A549 (cell line): ENCODE measurements around the gene TNPO3. TPM values are rescaled to one million over a fixed set of nuclear protein-coding genes. Genes with fewer than 3 reads are reported as not detected.
"Not testable (repeated sequence)": the region's sequence is repeated elsewhere in the genome, so short reads cannot be mapped to it uniquely, and the experiment has no call there.

Source experiments
- ATAC-seq, 2 experiments: fragments of 200-7000 bp in 1 of 2; fragments of >200 bp in 1 of 2; cut with Nextera tagmentation in 1 of 2; cut with Tn5 transposase in 1 of 2; 3 replicates each; pipeline versions ENCODE4 v1.8.0 to v1.9.1; 2018 to 2020; ENCODE audit warnings: mild to moderate bottlenecking in 1 of 2, moderate library complexity in 1 of 2
- CTCF ChIA-PET: fragments of 300-600 bp; sonication (Branson Sonifier 250); formaldehyde crosslinking; extraction: SDS; loops from one replicate; lab custom pipeline; 2021; ENCODE audit warnings: antibody characterized with exemption, inconsistent platforms; lab: Yijun Ruan, JAX
- POLR2A ChIA-PET: fragments of 350-600 bp; formaldehyde crosslinking; extraction: SDS; loops from one replicate; lab custom pipeline; 2021; ENCODE audit warnings: antibody characterized with exemption, inconsistent platforms; lab: Yijun Ruan, JAX
- DNase-seq, 2 experiments: peaks; one replicate each; pipeline versions ENCODE4 v3.0.0 to v3.0.0-alpha.2; 2011 to 2016; ENCODE audit warnings: low read depth in 1 of 2, low spot score in 1 of 2
- FAIRE-seq: peaks from 2 replicates; lab custom pipeline; 2011; peaks lifted over from hg19 to GRCh38; lab: Jason Lieb, UNC
- H3K27ac ChIP-seq, 2 experiments: fragments of >200 bp; sonication (Bioruptor Twin); formaldehyde crosslinking; 3 replicates each; pipeline ENCODE4 v1.5.1; 2016 to 2017
- H3K4me1 ChIP-seq: fragments of >200 bp; sonication (Bioruptor Twin); formaldehyde crosslinking; 3 replicates; pipeline ENCODE4 v1.6.1; 2016
- H3K4me2 ChIP-seq: fragments of >200 bp; sonication (Bioruptor Twin); formaldehyde crosslinking; 3 replicates; pipeline ENCODE4 v1.6.1; 2016
- H3K4me3 ChIP-seq: fragments of >200 bp; sonication (Bioruptor Twin); formaldehyde crosslinking; 3 replicates; pipeline ENCODE4 v1.5.1; 2016
- H3K9me3 ChIP-seq: fragments of >200 bp; sonication (Bioruptor Twin); formaldehyde crosslinking; 3 replicates; pipeline ENCODE4 v1.6.1; 2016
- CBX8 ChIP-seq: fragments of 200-600 bp; sonication (generic); IDR thresholded peaks from 2 replicates; pipeline ENCODE4 v1.6.1; 2016
- CEBPB ChIP-seq, 2 experiments: fragments of >200 bp in 1 of 2; sonication (Bioruptor Twin) in 1 of 2; formaldehyde crosslinking in 1 of 2; IDR thresholded peaks; 2 replicates each; pipeline ENCODE4 v1.6.1; 2012 to 2016
- CHD4 ChIP-seq: fragments of 200-600 bp; sonication (generic); IDR thresholded peaks from 2 replicates; pipeline ENCODE4 v1.6.1; 2016; ENCODE audit warnings: antibody characterized with exemption, mild to moderate bottlenecking, borderline replicate concordance
- EP300 ChIP-seq, 2 experiments: fragments of >200 bp; sonication (Bioruptor Twin); formaldehyde crosslinking; IDR thresholded peaks; 2 replicates in 1 of 2; 3 replicates in 1 of 2; pipeline ENCODE4 v1.6.1; 2016 to 2017
- FOXS1 ChIP-seq: fragments of 250-450 bp; sonication (Bioruptor Pico); IDR thresholded peaks from 2 replicates; pipeline ENCODE4 v1.5.0; 2020; ENCODE audit warnings: mild to moderate bottlenecking, moderate library complexity
- GATA3 ChIP-seq: IDR thresholded peaks from 2 replicates; pipeline ENCODE4 v1.6.1; 2012; ENCODE audit warnings: borderline replicate concordance
- HOXB13 ChIP-seq: fragments of 250-450 bp; sonication (Bioruptor Pico); IDR thresholded peaks from 2 replicates; pipeline ENCODE4 v1.5.0; 2020; ENCODE audit warnings: low read depth, mild to moderate bottlenecking, moderate library complexity
- HOXB5 ChIP-seq: fragments of 250-450 bp; sonication (Bioruptor Pico); IDR thresholded peaks from 2 replicates; pipeline ENCODE4 v1.5.0; 2020; ENCODE audit warnings: mild to moderate bottlenecking, moderate library complexity
- NPAS2 ChIP-seq: fragments of 250-450 bp; sonication (Bioruptor Pico); IDR thresholded peaks from 2 replicates; pipeline ENCODE4 v1.8.0; 2022; ENCODE audit warnings: mild to moderate bottlenecking, moderate library complexity, borderline replicate concordance
- NR3C1 ChIP-seq: fragments of >200 bp; sonication (Bioruptor Twin); formaldehyde crosslinking; IDR thresholded peaks from 3 replicates; pipeline ENCODE4 v1.6.1; 2017
- POLR2A ChIP-seq: IDR thresholded peaks from 2 replicates; pipeline ENCODE4 v1.6.1; 2012; ENCODE audit warnings: mild to moderate bottlenecking, low read length
- POLR2AphosphoS2 ChIP-seq: conservative IDR thresholded peaks from 2 replicates; pipeline ENCODE4 v1.6.1; 2012; ENCODE audit warnings: low read length, improper control_type of control experiment, inconsistent platforms
- RAD21 ChIP-seq, 2 experiments: fragments of >200 bp in 1 of 2; sonication (Bioruptor Twin) in 1 of 2; formaldehyde crosslinking in 1 of 2; IDR thresholded peaks in 1 of 2; conservative IDR thresholded peaks in 1 of 2; 2 replicates in 1 of 2; 3 replicates in 1 of 2; pipeline ENCODE4 v1.6.1; 2012 to 2018; ENCODE audit warnings: inconsistent platforms in 1 of 2
- TFCP2L1 ChIP-seq: fragments of 250-450 bp; sonication (Bioruptor Pico); IDR thresholded peaks from 2 replicates; pipeline ENCODE4 v1.5.0; 2021; ENCODE audit warnings: mild to moderate bottlenecking
- ZNF302 ChIP-seq: fragments of 250-450 bp; sonication (Bioruptor Pico); IDR thresholded peaks from 2 replicates; pipeline ENCODE4 v1.9.0; 2021; ENCODE audit warnings: inconsistent platforms, mild to moderate bottlenecking, moderate library complexity
- WGBS: methylation state at CpG from one replicate; pipeline ENCODE4 v1.1.6; 2017; ENCODE audit errors: missing lambda C conversion rate; 5-methylcytosine and 5-hydroxymethylcytosine counted together
- polyA plus RNA-seq, 4 experiments: library from polyadenylated mRNA; depleted of rRNA in 3 of 4; stranded (reverse); fragments of >200 nt; fragmentation: RNase III in 1 of 4; extraction: RNeasy Plus Mini Kit Qiagen cat#74134 plus additional on column Dnase treatment in 1 of 4; gene quantifications; 2 replicates in 3 of 4; 3 replicates in 1 of 4; pipeline ENCODE4 v1.2.3, GENCODE V29; 2011 to 2017
- TF ChIP-seq, protein P1 (sequence below): IDR thresholded peaks from 2 replicates; pipeline ENCODE4 v1.6.1; 2012
- TF ChIP-seq, protein P2 (sequence below): fragments of 200-600 bp; sonication (generic); IDR thresholded peaks from 2 replicates; pipeline ENCODE4 v1.6.1; 2016; ENCODE audit warnings: antibody characterized with exemption, mild to moderate bottlenecking, moderate library complexity
- TF ChIP-seq, protein P3 (sequence below): IDR thresholded peaks from 2 replicates; pipeline ENCODE4 v1.6.1; 2012; ENCODE audit warnings: low read depth, borderline replicate concordance

Gene TNPO3
- polyA plus RNA-seq, 2 of the 4 experiments (the other 2 are of a cell fraction) = 43.2 to 66.9 TPM

DNA sequence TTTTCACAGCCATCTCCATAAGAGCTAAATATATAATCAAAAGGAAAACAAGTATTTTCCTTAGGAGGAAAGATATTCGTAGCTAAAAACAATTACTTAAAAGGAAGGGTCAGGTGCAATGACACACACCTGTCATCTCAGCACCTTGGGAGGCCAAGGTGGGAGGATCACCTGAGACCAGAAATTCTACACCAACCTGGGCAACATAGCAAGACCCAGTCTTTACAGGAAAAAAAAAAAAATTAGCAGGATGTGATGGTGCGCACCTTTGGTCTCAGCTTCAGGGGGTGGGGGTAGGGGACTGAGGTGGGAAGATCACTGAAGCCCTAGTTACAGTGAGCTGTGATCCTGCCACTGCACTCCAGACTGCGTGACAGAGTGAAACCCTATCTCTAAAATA, 11.9 kb downstream of the TNPO3 start:
- H3K4me3 ChIP-seq = no peak overlapping the region
- ATAC-seq = no peak
- no peak for TF ChIP-seq GATA3
- TF ChIP-seq EP300 (IDR thresholded peaks at IDR 0.05) = no peak
- no peak for TF ChIP-seq CEBPB (IDR thresholded peaks at IDR 0.05)
- no peak for TF ChIP-seq POLR2AphosphoS2
- no peak for TF ChIP-seq RAD21 (conservative IDR thresholded peaks at IDR 0.05 in 1 of 2, IDR thresholded peaks at IDR 0.05 in 1 of 2)
- DNase-seq = no peak
- WGBS = 92% methylated on average over 3 of the region's 3 CpGs
- no peaks in the 10 kb centered on the region for H3K9me3 ChIP-seq
- no peak overlapping the region for H3K27ac ChIP-seq
- H3K4me2 ChIP-seq = no peak overlapping the region
- no peaks in the 10 kb centered on the region for H3K4me1 ChIP-seq
- CTCF ChIA-PET = interaction anchor here (1.3 kb wide), 1 partner anchor 121 kb away, joined by 4 read pairs; no protein-coding TSS in a partner anchor
- no peak for FAIRE-seq
- POLR2A ChIA-PET = no interaction called here

DNA sequence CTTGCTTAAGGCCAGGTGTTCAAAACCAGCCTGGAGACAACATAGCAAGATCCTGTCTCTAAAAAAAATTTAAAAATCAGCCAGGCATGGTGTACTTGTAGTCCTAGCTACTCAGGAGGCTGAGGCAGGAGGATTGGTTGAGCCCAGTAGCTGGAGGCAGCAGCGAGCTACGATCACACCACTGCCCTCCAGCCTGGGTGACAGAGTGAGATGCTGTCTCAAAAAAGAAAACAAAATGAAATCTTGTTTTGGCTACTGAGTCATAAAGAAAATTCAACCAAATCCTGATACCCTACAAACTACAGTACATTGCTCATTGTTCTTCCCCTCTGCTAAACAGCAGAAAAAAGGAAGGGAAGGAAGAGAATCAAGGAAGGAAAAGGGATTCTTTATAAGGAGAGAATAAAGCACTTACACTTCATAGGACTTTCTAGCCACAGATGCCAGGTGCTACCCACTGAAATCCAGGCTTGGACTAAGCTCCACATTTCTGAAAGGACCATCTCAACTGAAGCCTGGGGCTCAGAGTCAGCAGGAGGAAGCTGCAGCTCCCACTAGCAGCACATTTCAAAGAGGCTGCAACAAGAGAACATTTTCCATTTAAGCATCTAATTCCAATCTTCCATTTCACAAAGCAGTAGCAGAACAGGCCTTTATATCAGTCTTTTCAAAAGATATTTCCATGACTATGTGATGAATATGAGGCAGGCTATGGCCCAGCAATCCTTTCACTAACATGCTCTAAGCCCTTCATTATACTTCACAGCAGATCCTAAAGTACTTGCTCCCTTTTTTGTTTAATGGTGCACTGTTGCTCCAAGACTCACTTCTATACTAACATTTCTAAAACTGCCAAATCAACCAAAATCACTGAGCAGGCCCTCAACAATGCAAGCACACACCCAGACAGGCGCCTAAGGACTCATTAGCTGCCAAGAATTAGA, 13.5 kb downstream of the TNPO3 start:
- 95% methylated on average over 3 of the region's 3 CpGs for WGBS

DNA sequence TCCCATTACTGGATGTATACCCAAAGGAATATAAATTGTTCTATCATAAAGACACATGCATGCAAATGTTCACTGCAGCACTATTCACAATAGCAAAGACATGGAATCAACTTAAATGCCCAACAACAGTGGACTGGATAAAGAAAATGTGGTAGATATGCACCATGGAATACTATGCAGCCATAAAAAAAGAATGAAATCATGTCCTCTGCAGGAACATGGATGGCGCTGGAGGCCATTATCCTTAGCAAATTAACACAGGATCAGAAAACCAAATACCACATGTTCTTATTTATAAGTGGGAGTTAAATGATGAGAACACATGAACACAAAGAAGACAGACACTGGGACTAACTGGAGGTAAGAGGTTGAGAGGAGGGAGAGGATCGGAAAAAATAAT, 16.4 kb downstream of the TNPO3 start:
- DNase-seq, H3K4me2 ChIP-seq, H3K4me1 ChIP-seq, POLR2A ChIA-PET, H3K9me3 ChIP-seq, H3K27ac ChIP-seq, ATAC-seq, FAIRE-seq, H3K4me3 ChIP-seq: not testable (repeated sequence)
- CTCF ChIA-PET = interaction anchor here (0.7 to 1.8 kb wide), 4 partner anchors 22 to 53 kb away, joined by 3 to 8 read pairs (median 3); no protein-coding TSS in a partner anchor
- 94% methylated on average over 2 of the region's 2 CpGs for WGBS

More for the DNA sequence above, 13.5 kb downstream of the TNPO3 start:
- no peak for FAIRE-seq
- H3K4me1 ChIP-seq = no peaks in the 10 kb centered on the region
- DNase-seq = no peak
- no peak overlapping the region for H3K4me2 ChIP-seq
- no peak overlapping the region for H3K27ac ChIP-seq
- ChIA-PET POLR2A (interaction anchor here (0.9 kb wide), 1 partner anchor 13 kb away, joined by 4 read pairs; no protein-coding TSS in a partner anchor), CTCF (interaction anchor here (0.7 to 1.6 kb wide), 3 partner anchors 8 to 138 kb away, joined by 3 to 4 read pairs (median 3); no protein-coding TSS in a partner anchor)
- no peak for TF ChIP-seq NPAS2 (CRISPR knock-in tag)
- TF ChIP-seq TFCP2L1 (CRISPR knock-in tag) = no peak
- TF ChIP-seq, protein P1, sequence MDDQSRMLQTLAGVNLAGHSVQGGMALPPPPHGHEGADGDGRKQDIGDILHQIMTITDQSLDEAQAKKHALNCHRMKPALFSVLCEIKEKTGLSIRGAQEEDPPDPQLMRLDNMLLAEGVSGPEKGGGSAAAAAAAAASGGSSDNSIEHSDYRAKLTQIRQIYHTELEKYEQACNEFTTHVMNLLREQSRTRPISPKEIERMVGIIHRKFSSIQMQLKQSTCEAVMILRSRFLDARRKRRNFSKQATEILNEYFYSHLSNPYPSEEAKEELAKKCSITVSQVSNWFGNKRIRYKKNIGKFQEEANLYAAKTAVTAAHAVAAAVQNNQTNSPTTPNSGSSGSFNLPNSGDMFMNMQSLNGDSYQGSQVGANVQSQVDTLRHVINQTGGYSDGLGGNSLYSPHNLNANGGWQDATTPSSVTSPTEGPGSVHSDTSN = no peak
- no peak for TF ChIP-seq POLR2A
- TF ChIP-seq, protein P2, sequence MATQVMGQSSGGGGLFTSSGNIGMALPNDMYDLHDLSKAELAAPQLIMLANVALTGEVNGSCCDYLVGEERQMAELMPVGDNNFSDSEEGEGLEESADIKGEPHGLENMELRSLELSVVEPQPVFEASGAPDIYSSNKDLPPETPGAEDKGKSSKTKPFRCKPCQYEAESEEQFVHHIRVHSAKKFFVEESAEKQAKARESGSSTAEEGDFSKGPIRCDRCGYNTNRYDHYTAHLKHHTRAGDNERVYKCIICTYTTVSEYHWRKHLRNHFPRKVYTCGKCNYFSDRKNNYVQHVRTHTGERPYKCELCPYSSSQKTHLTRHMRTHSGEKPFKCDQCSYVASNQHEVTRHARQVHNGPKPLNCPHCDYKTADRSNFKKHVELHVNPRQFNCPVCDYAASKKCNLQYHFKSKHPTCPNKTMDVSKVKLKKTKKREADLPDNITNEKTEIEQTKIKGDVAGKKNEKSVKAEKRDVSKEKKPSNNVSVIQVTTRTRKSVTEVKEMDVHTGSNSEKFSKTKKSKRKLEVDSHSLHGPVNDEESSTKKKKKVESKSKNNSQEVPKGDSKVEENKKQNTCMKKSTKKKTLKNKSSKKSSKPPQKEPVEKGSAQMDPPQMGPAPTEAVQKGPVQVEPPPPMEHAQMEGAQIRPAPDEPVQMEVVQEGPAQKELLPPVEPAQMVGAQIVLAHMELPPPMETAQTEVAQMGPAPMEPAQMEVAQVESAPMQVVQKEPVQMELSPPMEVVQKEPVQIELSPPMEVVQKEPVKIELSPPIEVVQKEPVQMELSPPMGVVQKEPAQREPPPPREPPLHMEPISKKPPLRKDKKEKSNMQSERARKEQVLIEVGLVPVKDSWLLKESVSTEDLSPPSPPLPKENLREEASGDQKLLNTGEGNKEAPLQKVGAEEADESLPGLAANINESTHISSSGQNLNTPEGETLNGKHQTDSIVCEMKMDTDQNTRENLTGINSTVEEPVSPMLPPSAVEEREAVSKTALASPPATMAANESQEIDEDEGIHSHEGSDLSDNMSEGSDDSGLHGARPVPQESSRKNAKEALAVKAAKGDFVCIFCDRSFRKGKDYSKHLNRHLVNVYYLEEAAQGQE = no peak
- no peak for TF ChIP-seq ZNF302 (CRISPR knock-in tag)
- TF ChIP-seq, protein P3, sequence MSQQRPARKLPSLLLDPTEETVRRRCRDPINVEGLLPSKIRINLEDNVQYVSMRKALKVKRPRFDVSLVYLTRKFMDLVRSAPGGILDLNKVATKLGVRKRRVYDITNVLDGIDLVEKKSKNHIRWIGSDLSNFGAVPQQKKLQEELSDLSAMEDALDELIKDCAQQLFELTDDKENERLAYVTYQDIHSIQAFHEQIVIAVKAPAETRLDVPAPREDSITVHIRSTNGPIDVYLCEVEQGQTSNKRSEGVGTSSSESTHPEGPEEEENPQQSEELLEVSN = no peak
- TF ChIP-seq CHD4 = no peak
- TF ChIP-seq NR3C1 = no peak
- no peak for TF ChIP-seq HOXB5
- no peak for TF ChIP-seq CBX8
- no peak for TF ChIP-seq FOXS1 (CRISPR knock-in tag)
- no peak for TF ChIP-seq HOXB13
- ATAC-seq = no peak
- H3K4me3 ChIP-seq = no peak overlapping the region
- no peaks in the 10 kb centered on the region for H3K9me3 ChIP-seq
